Regular cardiac myocyte (primary cell): ENCODE results near the gene C4orf46. TPM values are rescaled to one million over a fixed set of nuclear protein-coding genes. Genes with fewer than 3 reads are reported as not detected.

ENCODE experiments used
- total RNA-seq: library from RNA; depleted of rRNA; stranded (reverse); fragments of >200 nt; gene quantifications from 2 replicates; pipeline ENCODE4 v1.2.3, GENCODE V29; 2014

The C4orf46 gene
- 11.0 and 17.3 TPM in 2 replicates for total RNA-seq

DNA sequence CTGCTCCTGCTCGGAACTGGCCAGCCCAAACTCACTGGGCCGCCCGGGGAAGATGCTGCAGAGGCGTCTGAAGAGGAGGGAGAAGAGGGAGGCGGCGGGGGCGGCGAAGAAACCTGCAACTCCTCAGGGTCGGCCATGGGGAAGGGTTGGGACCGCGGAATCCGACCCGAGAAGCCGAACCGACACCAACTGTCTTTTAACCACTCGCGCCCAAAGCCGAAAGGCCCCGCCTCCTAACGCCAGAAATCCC is at the start of gene C4orf46:
TSS of gene C4orf46 (minus strand) at position 223 of the 250 bp plus-strand sequence. CDS start at position 137, 86 bp downstream.

DNA sequence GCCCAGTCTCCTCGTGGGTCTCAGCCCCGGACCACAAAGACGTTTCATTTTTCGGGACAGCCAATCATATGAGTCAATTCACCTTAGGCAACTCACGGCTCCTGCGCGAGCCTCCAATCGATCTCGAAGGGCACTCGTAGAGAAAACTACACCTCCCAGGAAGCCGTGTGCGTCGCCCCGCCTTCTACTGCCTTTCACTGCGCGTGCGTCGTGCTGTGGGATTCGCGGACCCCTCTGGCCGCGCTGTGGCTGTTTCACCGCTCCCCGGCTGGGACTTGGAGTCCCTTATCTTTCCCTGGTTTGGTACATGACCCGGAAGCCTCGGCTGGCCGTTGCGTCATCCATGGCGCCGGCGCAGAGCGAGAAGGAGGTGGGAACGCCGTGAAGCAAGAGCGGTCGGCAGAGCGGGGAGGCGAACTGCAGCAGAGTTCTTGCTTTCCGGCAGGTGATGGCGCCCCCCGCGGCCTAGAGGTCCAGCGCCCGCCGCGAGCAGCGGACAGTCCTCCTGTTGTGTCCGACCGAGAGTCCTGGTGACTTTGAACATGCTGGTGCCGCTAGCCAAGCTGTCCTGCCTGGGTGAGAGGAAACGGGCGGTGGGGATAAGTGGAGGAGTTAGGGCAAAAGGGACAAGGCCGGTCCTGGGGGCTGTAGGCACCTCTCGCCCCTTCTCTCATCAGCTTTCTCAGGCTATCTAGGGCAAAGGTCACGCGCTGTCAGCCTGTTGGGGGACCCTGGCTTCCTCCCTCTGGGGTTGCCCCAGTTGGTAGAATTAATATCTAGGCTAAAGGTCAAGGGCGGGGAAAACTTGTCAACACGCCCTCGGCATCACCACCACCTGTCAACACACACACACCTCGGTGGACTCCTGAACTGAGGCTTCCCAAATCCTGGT is 474 bp upstream of the C4orf46 start, which contains the start of gene ETFDH:
TSS of gene ETFDH (plus strand) at position 382 of the 892 bp plus-strand sequence. CDS start at position 543, 161 bp downstream.

Other genes starting within 250 kb of the C4orf46 start
- gene RXFP1, start 150.0 kb downstream of the C4orf46 start, total RNA-seq = 1.3 and 18.6 TPM in 2 replicates
- 22.2 and 40.6 TPM in 2 replicates for gene ETFDH, start 409 bp upstream of the C4orf46 start, total RNA-seq
- 30.2 and 45.4 TPM in 2 replicates for gene PPID, start 51.5 kb upstream of the C4orf46 start, total RNA-seq
- gene FNIP2, start 97.1 kb upstream of the C4orf46 start, total RNA-seq = 15.0 and 37.5 TPM in 2 replicates